Stimulated activated naive CD4-positive, alpha-beta T cell (primary cell): Measurements from ENCODE around the gene GRK7.

Experiments
- DNase-seq, 6 experiments: peaks; one replicate each; lab custom pipeline; 2025; lab: John Stamatoyannopoulos, UW

Gene GRK7

GRCh38 chr3:141763088-141763750 lies at the start of gene GRK7:
TSS of gene GRK7 (plus strand) at chr3:141763408. CDS start at chr3:141778285, 14,877 bp downstream.
- no peak for DNase-seq

GRCh38 chr3:141714671-141715070 lies 48.5 kb upstream of the GRK7 start:
- no peak for DNase-seq

- DNase-seq = no peak
Observed at GRCh38 chr3:141722081-141722480, 41.1 kb upstream of the GRK7 start.

- no peak for DNase-seq
Observed at GRCh38 chr3:141722648-141723047, 40.6 kb upstream of the GRK7 start.

- no peak for DNase-seq
Observed at GRCh38 chr3:141723255-141723654, 40.0 kb upstream of the GRK7 start.

- no peak for DNase-seq
Observed at GRCh38 chr3:141724186-141724585, 39.0 kb upstream of the GRK7 start.

- no peak for DNase-seq
Observed at GRCh38 chr3:141725036-141725435, 38.2 kb upstream of the GRK7 start.

- no peak for DNase-seq
Observed at GRCh38 chr3:141726483-141726882, 36.7 kb upstream of the GRK7 start.

- no peak for DNase-seq
Observed at GRCh38 chr3:141728355-141728892, 34.8 kb upstream of the GRK7 start.

- DNase-seq = no peak
Observed at GRCh38 chr3:141729240-141729639, 34.0 kb upstream of the GRK7 start.

- DNase-seq = no peak
Observed at GRCh38 chr3:141735176-141735575, 28.0 kb upstream of the GRK7 start.

- DNase-seq = no peak
Observed at GRCh38 chr3:141735770-141736465, 27.3 kb upstream of the GRK7 start.

GRCh38 chr3:141737093-141737492 lies 26.1 kb upstream of the GRK7 start:
- DNase-seq = no peak

GRCh38 chr3:141737678-141738021 lies 25.6 kb upstream of the GRK7 start:
- no peak for DNase-seq

GRCh38 chr3:141738022-141738890 lies 25.0 kb upstream of the GRK7 start, which contains the start of gene RNF7:
TSS of gene RNF7 (plus strand) at chr3:141738298. CDS start at chr3:141738342, 44 bp downstream.
- peak; percentile 94 to 98 (median 96) for DNase-seq

- DNase-seq = peak in 3 of 6 experiments; percentile 36 to 52 (median 43)
Observed at GRCh38 chr3:141738891-141739363, 24.3 kb upstream of the GRK7 start.

- no peak for DNase-seq
Observed at GRCh38 chr3:141739731-141740130, 23.5 kb upstream of the GRK7 start.

- DNase-seq = no peak
Observed at GRCh38 chr3:141740349-141740748, 22.9 kb upstream of the GRK7 start.

- DNase-seq = no peak
Observed at GRCh38 chr3:141743305-141743704, 19.9 kb upstream of the GRK7 start.

- DNase-seq = no peak
Observed at GRCh38 chr3:141746962-141747361, 16.2 kb upstream of the GRK7 start.

GRCh38 chr3:141753399-141753798 lies 9.8 kb upstream of the GRK7 start:
- DNase-seq = no peak

- no peak for DNase-seq
Observed at GRCh38 chr3:141754032-141754431, 9.2 kb upstream of the GRK7 start.
